Activated effector memory CD4-positive, alpha-beta T cell treated with Interleukin-2 at 50 U/mL for 16 hours (primary cell): ENCODE results near the gene FHAD1.

ENCODE experiments used
- DNase-seq: peaks from one replicate; pipeline ENCODE4 v3.0.0-alpha.2; 2020

Gene FHAD1

GRCh38 chr1:15249081-15249480, 2.1 kb downstream of the FHAD1 start:
- peak; percentile 15 for DNase-seq

GRCh38 chr1:15251857-15252835, 5.1 kb downstream of the FHAD1 start:
- DNase-seq = no peak

- DNase-seq = no peak
These were observed 7.5 kb downstream of the FHAD1 start for GRCh38 chr1:15254559-15254958.

DNA sequence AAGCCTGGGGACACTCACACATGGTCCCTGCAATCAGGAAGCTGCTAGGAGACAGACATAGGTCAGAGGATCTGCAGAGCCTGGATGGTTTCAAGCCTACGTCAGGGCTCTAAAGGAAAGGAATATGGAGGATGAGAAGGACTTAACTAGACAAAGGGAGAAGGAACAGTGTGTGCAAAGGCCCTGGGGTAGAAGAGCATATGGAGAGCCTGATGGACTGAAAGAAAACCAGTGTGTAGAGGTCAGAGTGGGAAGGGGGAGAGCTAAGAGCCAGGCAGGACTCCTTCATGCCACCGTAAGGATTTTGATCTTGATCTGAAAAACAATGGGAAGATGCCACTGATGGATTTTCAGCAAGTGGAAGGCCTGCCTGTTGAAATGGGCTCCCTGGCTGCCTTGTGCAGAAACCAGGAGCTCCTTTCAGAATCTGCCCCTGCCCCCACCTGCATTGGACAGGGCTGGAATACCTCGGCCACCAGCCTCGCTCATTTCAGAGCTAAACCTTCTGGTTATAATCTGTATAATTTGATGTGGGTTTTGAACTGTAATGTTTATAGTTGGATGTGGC, 8.6 kb downstream of the FHAD1 start:
- no peak for DNase-seq

GRCh38 chr1:15256584-15256983, 9.6 kb downstream of the FHAD1 start:
- DNase-seq = no peak

DNA sequence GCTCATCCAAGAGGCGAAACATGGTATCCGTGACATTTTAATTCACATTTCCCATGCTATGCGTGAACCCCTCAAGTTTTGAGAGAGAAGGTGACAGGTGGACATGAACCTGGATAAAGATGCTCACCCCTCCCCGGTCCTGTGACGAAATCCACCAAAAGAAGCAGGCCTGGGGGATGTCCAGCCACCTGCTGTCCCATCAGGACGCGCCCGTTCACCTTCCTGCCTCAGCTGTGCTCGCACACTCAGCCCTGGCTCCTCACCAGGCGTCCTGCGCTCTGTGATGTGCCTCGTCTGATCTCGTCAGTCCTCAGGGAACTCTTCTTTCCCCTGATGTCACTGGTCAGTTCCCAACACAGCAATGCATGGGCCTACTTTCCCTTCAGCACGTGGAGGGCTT, 10.3 kb downstream of the FHAD1 start:
- no peak for DNase-seq

DNA sequence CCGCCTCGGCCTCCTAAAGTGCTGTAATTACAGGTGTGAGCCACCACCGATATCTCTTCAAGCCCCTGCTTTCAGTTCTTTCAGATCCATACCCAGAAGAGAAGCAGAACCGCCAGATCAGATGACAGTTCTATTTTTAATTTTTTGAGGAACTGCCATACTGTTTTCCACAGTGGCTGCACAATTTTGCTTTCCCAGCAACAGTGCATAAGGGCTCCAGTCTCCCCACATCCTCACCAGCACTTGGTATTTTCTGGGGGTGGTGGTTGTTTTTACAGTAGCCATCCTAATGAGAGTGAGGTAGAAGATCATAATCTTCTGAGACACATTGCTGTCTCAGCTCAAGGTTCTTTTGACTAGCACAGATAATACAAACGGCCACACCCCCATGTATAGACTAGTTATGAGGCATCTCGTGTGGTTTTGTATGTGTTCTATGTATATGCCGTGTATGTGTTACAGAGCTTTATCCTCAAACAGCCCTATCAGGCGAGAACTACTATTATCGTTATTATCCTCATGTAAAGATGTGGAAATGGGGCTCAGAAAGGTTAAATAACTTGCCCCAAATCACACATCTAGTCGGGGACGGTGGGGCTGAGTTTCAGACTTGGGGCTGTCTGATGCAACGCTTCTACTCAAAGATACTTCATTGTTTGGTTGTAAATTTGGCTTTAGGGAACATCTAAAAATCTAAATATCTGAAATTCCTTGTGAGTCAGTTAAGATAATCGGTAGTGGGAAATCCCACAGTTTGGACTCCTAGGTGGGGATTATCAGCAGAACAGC, 12.0 kb downstream of the FHAD1 start:
- no peak for DNase-seq

DNA sequence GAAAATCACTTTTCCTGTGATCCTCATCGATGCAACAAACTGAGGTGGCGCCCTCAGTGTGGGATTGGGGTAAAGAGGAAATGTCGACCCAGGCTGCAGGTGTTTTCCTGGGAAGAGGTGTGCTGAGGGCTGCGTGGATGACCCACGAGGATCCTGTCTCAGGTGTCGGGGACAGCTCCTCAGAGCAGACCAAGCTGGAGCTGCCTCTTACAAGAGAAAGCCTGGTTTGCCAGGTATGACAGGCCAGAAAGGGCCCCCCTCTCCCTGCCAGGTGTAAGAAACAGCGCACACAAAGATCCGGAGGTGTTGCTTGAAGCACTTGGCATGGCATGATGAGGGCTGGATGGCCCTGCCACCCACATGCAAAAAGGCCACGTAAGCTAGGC, 12.6 kb downstream of the FHAD1 start:
- no peak for DNase-seq

DNA sequence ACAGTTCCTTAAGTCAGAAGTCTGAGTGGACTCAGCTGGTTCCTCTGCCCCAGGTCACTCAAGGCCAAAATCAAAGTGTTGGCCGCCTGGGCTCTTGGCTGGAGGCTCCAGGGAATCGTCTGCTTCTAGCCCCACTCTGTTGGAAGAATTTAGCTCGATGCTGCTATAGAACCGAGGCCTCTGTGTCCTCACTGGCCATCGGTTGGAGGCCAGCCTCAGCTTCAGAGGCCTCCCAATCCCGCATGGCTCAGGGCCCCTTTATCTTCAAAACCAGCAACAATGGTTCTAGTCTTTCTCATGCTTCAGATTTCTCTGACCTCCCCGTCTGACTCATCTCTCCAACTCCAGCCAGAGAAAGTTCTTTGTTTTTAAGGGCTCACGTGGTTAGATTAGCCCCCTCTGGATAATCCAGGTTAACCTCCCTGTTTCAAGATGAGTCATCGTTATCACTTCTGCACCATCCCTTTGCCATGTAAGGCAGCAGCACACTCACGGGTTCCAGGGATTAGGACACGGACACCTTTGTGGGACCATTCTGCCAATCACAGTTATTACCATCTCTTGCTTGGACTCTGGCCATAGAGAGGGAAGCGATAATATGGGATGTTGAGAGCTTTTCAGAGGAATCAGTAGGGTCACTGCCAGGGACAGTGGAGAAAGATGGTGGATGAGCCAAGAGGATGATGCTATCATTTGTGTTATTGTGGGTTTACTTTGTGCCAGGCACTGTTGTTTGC, 13.6 kb downstream of the FHAD1 start:
- no peak for DNase-seq

GRCh38 chr1:15261155-15262002, 14.4 kb downstream of the FHAD1 start:
- no peak for DNase-seq

DNA sequence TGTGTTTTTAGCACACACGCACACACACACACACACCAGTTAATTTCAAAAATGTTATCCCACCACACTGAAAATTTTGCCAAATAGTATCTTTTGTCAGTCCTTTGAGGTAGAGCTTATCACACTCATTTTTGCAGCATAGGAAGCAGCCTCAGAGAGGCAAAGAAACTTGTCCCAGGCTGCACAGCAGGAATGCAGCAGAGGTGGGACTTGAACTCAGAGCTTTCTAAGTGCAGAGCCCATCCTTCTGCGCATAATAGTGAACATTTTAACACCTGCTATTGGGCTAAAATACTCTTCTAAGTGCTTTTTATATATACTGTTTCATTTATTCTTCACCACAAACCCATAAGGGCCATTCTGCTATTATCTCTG, 15.0 kb downstream of the FHAD1 start:
- no peak for DNase-seq

- no peak for DNase-seq
These were observed 15.7 kb downstream of the FHAD1 start for GRCh38 chr1:15262706-15263105.

DNA sequence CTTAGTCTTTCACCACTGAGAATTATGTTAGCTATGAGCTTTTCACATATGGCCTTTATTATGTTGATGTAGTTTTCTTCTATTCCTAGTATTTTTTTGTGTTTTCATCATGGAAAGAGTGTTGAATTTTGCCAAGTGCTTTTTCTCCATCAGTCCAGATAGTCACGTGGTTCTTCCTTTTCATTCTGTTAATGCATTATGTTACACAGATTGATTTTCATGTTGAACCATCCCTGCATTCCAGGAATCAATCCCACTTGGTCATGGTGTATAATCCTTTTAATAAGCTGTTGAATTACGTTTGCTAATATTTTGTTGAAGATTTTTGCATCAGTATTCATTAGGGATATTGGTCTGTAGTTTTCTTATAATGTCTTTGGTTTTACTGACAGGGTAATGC, 17.7 kb downstream of the FHAD1 start:
- DNase-seq = no peak

DNA sequence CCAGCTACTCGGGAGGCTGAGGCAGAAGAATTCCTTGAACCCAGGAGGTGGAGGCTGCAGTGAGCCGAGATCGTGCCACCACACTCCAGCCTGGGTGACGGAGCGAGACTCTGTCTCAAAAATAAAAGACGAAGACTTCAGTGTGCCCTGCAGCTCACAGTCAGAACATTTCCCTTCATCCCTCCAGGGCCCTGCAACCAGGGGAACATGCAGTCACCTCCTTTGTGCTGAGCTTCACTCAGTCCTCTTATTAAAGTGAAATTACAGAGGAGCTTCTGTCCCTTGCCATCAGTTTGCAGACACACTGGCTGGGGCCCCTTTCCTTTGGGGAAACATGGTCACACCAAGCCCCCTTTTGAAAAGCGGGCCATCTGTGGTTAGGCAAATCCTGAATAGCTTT, 24.2 kb downstream of the FHAD1 start:
- no peak for DNase-seq

DNA sequence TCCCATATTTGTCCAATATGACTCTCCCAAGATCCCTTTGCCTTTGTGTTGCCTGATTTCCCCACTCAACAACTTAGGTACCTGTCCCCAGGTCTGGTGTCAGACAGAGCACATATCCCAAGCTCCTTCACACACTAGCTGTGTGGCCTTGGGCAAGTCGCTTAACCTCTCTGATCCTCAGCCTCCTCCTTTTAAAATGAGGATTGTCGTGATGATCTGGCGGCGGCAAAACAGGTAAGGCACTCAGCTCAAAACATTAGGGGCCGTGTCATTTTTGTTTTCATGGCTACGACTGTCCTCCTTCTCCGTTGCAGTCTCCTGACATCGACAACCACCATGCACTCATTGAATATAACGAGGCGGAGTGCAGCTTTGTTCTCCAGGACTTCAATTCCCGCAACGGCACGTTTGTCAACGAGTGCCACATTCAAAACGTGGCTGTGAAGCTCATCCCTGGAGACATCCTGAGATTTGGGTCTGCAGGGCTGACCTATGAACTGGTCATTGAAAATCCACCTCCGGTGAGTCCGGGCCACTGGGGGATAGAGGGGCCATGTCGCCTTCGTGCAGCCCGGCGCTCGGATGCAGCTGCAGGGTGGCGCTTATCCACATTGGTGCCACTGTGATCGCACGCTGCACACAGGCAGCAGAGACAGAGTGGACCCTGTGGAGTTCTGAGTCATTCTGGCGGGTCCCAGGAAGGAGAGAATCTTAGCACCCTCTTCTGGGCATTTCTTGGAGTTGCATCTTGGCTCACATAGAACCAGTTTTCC, 25.2 kb downstream of the FHAD1 start:
- DNase-seq = no peak

DNA sequence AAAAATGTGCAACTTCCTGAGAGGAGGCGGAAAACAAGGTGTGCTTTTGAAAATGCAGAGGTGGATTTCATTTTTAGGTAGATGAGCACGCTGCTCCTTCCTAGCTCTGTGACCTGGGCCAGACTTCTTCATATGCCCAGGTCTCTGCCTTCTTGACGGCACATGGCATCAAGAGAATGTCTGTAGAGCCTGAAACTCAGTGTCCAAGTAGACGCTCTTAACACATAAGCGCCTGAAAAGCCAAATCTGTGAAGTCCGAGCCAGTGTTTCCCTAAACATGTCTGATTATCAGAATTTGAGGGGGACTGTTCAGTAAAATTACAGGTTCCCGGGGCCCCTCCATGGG, 25.7 kb downstream of the FHAD1 start:
- DNase-seq = no peak

GRCh38 chr1:15273274-15273673, 26.3 kb downstream of the FHAD1 start:
- no peak for DNase-seq

GRCh38 chr1:15275921-15276683, 29.1 kb downstream of the FHAD1 start:
- DNase-seq = no peak

- DNase-seq = no peak
These were observed 29.8 kb downstream of the FHAD1 start for GRCh38 chr1:15276691-15277446.

DNA sequence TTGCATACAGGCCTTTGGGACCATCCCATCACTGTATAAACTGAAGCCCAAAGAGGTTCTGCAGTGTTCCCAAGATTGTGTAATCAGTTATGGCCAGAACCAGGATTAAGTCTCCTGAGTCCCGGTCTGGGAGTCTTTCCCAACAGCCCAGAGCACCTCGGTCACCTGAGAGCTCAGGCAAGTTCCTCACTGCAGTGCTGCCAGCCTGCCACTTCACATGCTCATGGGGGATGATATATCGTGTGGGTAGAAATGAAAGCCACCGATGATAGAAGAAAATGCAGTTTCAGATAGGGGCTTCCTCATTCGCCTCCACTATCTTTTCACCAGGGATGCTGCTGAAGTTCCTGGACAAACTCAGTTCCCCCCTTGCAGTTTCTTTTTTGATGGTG, 30.4 kb downstream of the FHAD1 start:
- no peak for DNase-seq
